SW 1271 (cell line): ENCODE measurements around the gene PTPRG.
"Not testable (repeated sequence)": the region's sequence is repeated elsewhere in the genome, so short reads cannot be mapped to it uniquely, and the experiment has no call there.

Source experiments
- DNase-seq, 2 experiments: peaks; one replicate each; lab custom pipeline; 2025; lab: John Stamatoyannopoulos, UW

The PTPRG gene

DNA sequence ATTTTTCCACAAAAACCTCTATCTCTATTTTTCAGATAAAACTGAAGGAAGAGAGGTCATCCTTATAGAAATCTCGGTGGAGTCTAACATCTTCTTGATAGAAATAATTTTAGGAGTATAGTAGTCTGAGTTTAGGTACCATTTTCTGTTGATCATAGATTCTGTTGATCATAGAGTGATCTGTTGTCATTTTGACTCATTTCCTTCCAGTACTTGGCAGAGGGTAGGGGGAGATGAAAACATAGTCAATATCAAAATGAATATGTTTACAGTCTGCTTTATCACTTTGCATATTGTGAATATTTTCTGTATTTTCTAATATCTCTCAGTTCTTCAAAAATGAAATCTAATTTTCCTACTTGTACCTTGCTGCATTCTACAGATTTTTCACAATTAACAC, 458.5 kb downstream of the PTPRG start:
- DNase-seq: no peak

DNA sequence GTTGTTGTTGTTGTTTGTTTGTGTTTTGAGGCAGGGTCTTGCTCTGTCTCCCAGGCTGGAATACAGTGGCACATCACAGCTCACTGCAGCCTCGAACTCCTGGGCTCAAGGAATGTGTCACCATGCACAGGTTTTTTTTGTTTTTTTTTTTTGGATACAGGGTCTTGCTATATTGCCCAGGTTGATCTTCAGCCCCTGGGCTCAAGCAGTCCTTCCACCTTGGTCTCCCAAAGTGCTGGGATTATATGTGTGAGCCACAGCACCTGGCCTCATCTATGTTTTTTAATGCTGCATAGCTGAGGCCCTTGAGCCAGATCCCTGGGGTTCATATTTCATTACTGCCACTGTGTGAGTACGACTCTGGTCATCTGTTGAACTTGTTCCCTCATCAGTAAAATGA, 459.3 kb downstream of the PTPRG start:
- DNase-seq: no peak

DNA sequence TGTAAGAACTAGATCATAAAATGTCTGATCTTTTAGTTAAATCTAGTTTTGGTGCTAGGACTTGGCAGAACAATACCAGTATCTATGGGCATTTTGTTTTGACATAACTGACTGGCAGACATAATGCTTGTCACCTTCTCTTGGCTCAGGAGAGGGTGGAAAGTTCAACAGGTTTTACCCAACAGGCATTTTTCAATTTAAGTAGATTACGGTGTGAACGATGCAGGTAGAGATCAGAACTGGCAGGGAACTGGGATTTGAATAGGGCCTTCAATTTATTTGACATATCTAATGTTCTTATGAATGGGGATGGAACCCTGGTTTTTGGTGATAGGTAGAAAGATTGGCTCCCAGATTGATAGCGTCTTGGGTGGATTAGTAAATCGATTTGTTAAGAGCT, 460.9 kb downstream of the PTPRG start:
- DNase-seq: no peak

DNA sequence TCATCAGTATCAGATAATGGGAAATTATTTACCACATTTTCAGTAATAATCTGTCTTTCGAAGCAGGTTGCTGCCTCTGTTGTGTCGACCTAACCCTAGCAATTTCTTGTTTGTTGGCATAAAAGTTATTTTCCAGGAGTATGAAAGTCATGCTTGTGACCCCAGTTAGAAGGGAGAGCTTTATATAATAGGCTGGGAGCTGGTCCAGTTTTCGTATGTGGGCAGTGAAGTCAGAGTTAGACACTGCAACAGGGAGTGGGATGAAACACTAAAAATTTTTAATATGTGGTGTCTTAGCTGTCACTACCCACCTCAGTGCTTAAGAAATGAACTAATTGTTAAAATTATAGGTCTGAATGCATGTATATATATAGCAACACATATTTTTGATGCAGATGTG, 463.5 kb downstream of the PTPRG start:
- DNase-seq: no peak

DNA sequence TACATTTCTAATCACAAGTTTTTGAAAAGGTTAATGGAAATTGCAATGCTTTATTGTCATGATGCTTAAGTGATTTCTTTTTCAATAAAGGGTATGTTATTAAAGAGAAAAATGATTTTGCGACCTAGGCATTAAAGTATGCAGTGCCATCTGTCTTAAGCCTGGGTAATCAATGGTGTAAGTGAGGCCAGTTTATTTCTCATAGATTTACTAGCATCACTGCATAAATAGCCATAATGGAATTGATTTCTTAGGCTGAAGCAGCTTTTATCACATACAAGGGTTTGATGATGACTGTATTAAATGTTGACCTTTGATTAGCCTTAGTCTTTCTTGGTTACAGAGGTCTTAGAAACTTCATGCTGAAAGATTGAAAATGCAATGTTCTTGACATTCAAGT, 464.5 kb downstream of the PTPRG start:
- no peak for DNase-seq

DNA sequence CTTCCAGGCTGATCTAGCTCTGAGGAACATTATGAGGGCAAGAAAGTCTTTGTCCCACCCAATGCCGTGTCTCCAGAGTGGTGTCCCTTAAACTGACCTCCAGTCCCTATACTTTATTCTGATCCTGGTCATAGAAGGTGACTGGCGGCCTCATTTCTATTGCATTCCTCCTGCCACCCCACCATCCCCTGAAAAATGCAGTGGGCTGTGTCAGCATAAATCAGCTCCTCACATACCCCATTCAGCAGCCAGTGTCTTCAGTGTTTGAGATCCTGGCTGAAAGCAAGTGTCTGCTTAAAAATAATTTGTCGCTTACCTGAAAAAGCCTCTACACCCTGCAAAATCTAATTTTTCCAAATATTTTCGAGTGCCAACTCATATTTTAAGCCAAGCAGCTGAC, 465.9 kb downstream of the PTPRG start:
- no peak for DNase-seq

DNA sequence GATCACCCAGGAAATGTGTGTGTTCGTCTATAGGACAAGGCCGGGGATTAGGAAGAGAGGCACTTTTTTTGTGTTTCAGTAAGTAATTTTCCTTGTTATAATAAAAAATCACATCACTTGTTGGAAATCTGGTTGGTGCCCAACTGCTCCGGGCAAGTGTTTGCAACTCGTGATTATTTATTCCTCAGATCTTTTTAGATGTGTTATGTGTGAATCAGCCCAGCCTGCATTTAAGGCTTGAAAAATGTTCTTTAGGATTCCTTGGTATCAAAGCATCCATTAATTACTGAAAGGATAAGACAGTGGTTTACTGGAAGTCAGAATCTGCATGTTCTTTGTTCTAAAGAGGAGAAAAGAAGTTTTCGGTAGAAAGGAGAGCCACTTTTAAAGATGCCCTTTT, 466.4 kb downstream of the PTPRG start:
- no peak for DNase-seq

DNA sequence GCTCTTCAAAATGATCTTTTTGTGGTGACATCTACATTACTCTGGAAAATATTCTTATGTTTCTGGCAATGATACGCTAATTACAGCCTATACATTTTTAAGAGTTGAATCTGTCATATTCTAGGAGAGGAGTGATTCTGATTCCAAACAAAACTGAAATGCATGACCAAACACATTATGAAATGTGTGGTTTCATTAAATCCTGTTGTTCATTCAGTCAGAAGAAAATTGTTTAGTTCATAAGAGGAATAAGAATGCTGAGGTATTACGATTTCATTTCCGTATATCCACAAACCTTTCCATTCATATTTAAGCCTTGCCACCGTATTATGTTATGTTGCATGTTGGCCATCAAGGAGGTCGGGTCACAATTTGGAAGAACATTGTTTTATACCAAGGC, 466.9 kb downstream of the PTPRG start:
- DNase-seq: no peak

DNA sequence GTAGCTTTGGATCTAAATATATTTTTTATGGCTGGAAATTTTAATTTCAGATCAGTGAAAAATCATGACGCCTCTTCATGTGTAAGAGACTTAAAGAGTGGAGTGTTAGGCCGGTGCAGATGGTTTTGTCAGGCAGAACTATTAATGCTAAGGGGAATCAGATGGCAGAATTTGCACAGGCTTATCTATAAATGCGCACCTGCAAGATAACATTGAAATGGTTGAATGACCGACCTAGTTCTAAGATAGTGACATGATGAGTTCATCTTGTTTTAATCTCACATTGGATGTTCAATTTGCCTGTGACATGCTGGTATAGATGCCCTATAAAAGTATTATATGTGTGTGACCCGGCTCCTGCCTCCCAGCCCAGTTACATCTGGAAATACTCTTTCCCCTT, 471.4 kb downstream of the PTPRG start:
- DNase-seq: no peak

DNA sequence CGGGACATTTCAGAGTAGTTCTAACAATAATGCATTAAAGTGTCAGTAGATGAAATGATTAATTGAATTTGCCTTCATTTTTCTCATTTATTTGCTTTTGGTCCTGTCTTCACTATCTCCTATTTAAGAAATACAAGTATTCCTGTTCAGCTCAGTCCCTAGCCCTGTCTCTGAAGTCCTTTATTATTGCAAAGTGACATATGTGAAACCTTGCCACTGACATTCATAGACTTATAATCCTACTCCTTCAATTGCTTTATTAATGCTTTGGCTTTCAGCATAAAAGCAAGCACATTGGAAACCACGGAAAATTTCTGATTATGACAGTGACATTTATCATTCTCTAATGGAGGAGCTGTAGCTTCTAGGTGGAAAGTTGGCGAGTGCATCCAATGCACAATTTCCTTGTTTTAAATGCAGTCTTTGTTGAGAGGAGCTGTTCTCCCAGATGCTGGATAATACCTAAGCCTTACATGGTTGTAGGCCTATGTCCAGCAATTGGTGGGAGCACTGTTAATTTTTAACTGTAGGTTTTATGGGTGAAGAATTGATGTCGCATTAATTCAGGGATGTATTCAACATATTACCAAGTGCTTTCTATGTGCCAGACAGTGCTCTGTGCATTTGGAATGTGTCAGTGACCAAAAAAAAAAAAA, 474.2 kb downstream of the PTPRG start:
- DNase-seq: no peak

DNA sequence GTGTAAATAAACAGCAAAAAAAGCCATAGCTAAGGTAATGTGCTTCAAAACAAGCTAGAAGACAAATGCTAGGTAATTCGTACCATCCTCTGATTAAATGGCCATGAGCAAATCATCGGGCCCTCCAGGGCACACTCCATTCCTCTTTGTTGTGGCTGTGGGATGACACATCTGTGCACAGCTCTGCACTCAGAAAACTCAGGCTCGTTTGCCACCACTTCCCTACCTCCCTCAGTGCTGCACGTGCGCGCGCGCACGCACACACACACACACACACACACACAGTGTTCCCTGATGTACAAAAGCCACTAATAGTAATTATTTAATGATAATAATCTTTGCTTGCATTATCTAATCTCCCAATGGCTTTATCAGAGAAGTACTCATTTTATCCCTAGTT, 475.4 kb downstream of the PTPRG start:
- no peak for DNase-seq

DNA sequence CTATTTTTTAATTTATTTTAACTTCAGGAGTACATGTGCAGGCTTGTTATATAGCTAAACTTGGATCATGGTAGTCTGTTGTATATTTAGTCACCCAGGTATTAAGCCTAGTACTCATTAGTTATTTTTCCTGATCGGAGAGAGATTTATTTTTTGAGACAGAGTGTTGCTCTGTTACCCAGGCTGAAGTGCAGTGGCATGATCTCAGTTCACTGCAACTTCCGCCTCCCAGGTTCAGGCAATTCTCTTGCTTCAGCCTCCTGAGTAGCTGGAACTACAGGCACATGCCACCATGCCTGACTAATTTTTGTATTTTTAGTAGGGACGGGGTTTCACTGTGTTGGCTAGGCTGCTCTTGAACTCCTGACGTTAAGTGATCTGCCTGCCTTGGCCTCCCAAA, 477.4 kb downstream of the PTPRG start:
- DNase-seq: not testable (repeated sequence)

DNA sequence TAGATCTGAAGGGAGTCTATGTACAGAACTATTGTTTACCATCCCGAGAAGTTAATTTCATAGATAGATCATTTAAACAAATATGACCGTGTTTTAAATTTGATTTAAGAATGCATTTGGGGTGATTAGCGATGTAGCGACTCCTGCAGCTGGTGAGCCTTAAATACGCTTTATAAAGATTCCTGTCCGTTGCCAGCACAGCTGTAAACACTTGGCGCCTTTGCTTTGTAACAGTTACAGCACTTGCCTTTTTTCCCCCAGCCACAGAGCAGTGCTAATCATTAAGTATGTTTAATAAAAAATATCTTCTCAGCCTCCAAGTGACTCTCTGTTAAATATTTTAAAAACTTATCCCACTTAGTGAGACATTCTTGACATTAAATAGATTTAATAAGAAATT, 478.2 kb downstream of the PTPRG start:
- DNase-seq: no peak

DNA sequence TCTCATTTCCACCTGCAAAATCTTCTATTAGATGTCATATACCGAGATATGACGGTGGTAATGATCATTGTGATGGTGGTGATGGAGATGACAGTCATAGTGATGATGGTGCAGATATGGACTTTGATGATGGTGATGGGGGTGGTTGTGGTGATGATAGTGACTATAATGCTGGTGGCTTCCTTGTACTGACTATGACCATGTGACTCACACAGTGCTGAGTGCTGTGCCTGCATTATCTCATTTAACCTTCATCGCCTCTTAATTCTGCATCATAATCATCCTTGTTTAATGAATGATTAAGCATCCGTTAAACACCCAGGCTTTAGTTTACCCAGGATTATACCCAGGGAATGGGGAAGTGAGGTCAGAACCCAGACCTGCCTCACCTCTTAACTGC, 480.3 kb downstream of the PTPRG start:
- no peak for DNase-seq

DNA sequence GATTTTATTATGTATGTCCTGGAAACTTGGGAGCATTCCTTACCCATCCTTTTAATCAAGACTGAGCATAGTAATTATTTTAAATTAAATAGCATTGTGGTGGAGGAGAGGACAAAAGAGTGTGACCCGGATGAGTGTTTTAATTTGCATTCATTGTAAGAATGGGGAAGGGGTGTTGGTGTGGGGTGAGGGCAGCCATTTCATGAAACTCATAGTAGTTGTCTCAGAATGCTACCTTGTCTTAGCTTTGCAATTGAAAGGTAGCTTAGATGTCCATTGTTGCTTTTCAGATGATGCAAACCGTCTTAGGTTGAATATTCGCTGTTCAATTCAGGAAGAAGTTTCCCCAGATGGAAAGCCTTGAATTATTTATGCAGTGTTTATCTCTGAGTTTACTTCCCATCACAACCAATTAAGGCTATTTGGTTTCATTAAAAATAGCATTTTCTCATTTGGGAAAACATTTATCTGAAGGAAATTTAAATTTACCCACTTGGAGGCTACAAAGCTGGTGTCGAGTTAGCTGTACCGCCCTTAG, 483.6 kb downstream of the PTPRG start:
- DNase-seq: no peak

DNA sequence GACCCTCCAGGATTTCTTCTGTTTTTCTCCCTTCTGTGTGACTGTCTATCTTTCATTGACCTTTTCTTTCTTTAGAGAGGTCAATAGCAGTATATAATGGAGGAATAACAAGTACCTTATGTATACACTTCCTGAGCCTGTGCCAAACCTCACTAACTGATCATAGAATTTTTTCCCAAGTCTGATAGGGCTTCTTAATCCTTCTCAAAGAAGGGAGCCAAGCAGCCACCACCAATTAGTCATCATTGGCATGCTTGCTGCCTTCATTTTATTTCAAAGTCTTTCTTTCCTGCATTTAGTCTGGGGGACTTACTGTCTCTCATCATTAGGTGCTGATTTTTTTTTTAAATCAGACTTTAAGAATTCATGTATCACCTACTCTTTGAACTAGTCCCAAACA, 485.0 kb downstream of the PTPRG start:
- DNase-seq: no peak

DNA sequence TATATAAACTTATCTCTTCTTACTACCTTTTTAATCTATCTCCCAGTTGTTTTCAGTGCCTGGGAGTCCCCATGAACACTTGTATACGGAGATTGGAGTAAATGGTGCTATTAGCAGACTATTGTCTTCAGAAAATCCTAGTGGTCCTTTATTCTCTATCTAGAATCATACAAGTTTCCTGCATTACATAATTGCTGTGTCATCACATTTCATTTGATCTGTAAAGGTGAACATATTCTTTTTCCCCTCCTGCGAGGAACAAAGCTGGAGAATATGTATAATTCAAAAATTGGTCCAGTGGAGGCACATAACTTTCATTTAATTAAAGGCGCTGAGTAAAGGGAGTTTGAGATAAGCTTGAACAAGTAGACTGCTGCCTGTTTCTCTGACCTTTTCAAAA, 487.2 kb downstream of the PTPRG start:
- no peak for DNase-seq

DNA sequence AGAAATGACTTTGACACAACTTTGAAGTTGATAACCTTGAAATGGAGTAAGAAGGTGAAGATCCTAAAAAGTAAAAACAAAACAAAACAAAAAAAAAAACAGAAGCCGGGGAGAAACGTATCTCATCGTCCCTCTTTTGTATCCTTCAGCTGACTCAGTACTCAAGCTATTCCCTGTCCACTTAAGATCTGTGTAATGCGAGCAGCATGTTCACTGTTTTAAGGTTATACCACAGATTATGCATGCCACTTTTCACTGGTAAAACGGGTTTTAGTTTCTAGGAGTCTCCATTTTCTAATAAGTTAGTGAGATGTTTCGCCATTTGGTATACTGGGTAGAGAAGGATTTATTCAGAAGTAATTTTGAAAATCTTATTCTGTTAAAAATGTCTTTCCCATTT, 487.7 kb downstream of the PTPRG start:
- DNase-seq: no peak

DNA sequence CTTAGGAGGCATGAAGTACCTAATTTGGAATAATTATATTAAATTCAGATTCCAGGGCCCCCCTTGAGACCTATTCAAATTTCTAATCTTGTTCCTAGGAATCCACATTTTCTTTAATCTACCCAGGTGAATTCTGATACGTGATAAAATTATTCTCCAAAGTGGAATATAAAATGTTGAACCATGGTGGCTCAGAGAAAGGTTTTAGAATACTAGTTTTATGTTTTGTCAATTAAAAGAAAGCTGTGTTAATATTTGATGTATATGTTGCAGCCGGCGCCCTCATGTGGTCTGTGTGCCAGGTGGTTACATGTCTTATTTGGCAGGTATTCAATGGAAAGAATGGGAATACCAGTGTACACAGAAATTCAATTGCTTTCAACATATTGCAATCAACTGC, 490.1 kb downstream of the PTPRG start:
- peak in 1 of 2 experiments; percentile 7 for DNase-seq

DNA sequence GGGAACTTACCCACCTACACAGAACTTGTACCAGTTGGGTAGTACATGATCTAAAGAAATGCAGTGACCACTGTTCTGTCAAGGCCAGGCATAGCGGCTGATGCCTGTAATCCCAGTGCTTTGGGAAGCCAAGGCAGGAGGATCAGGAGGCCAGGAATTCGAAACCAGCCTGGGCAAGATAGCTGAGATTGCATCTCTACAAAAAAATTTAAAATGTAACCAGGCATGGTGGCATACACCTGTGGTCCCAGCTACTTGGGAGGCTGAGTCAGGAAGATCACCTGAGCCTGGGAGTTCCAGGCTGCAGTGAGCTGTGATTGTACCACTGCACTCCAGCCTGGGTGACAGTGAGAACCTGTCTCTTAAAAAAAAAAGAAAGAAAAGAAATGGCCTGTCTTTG, 491.0 kb downstream of the PTPRG start:
- DNase-seq: no peak

DNA sequence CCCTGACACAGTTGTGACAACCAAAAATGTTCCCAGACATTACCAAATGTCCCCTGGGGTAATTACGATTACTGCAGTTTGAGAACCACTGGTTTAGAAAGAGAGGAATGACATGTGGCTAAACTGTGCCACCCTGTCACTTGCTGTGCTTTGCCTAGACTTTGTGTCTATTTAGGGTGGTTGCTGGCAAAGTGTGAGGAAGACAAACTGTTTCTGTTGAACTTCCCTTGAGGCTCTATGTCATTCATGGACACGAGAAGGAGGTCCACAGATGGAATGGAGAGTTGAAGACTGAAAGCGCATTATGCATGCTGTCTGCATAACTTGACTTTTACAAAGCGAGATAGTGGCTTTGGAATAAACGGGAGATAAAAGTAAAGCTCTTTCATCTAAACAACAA, 495.3 kb downstream of the PTPRG start:
- no peak for DNase-seq

DNA sequence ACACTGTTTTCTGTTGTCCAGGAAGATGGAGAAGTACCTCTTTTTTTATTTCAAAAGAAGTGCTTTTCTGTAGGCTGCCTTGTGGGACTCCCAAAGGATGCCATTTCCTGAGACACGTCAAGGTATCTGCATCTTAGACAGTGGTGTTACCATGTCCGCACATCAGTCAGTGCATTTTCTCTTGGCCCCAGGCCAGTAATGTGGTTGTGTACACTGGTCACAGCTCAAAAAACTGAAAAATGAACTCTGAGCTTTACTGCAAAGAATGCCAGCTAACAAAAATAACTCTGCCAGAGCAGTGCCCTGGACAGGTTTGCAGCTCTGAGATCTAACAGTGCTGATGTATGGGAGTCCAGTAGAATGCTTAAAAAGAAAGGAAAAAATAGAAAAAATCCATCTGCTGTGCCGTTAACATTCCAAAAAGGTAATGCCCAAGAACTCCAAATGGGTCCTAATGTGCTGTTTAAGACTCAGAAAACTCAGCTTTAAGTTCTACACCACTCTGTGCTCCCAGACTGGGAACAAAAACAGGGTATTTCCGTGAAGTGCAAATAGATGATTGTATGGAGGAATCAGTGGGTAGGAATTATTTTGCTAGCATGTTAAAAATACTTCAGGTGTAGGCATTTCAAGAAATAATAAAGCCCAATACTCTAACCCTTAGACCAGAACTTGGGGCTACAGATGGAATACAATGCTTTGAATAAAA, 496.1 kb downstream of the PTPRG start:
- DNase-seq: no peak

DNA sequence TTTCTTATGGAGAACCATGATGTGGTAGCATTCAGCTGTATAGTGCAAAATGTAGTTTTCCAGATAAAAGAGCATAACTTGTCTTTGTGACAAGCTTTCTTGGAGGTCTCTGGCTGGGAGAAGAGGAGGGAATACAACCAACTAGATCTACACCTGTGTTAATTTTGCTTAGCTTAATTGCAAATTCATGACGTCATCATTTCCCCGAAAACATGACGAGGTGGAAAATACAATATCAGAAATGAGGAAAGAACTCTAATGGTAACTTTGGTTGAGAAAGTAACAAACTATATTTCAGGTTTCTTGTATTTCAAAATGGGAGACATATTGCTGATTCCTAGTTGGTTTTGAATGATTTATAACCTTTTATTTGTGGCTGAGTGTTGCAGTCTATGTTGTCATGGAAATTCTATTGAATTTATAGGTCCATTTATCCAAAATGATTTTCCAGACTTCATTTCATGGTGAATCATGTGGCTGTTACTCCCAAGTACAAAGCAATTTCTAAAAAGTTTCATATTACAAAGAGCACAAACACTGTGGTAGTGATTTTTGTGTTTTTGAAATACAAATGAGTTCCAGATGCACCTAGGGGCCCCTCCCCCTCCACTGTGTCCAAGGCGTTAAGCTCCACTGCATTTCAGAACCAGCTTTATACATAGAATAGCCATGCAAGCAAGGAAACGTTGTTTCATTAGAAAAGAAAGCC, 504.8 kb downstream of the PTPRG start:
- DNase-seq: no peak
